GM19193 (cell line): ENCODE measurements around the gene RDH5.

ENCODE experiments used
- POLR2A ChIP-seq: IDR thresholded peaks from 4 replicates; pipeline ENCODE4 v1.6.1; 2011; ENCODE audit not compliant: insufficient read depth, insufficient read length; ENCODE audit errors: extremely low read depth

RDH5 gene, protein sequence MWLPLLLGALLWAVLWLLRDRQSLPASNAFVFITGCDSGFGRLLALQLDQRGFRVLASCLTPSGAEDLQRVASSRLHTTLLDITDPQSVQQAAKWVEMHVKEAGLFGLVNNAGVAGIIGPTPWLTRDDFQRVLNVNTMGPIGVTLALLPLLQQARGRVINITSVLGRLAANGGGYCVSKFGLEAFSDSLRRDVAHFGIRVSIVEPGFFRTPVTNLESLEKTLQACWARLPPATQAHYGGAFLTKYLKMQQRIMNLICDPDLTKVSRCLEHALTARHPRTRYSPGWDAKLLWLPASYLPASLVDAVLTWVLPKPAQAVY

DNA sequence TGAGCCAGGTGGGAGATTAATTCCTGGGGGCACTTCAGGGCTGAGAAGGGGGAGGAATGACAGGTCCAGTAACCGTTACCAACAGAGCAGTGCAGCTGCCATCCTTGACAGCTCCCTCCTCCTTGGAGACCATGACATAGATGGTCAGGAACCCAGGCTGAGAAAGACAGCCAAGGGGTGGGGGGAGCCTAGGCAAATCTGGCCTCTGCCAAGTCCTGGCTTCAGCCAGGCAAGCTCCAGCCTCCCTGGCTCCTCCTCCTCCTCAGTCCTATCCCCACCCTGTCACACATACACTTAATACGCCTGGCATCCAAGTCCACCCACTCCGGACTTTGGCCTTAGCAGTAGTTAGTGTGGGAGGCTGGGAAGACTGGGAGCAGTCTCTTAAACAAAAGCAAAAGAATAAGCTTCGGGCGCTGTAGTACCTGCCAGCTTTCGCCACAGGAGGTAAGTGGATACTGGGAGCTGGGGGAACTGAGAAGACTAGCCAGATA is at the start of gene RDH5:
RDH5 (plus strand) TSS at position 323 of the 494 bp plus-strand sequence. CDS start 792 bp downstream, outside the sequence.
- no peak for TF ChIP-seq POLR2A

- no peak for TF ChIP-seq POLR2A
These were observed 48.4 kb upstream of the RDH5 start for GRCh38 chr12:55671746-55672145.

DNA sequence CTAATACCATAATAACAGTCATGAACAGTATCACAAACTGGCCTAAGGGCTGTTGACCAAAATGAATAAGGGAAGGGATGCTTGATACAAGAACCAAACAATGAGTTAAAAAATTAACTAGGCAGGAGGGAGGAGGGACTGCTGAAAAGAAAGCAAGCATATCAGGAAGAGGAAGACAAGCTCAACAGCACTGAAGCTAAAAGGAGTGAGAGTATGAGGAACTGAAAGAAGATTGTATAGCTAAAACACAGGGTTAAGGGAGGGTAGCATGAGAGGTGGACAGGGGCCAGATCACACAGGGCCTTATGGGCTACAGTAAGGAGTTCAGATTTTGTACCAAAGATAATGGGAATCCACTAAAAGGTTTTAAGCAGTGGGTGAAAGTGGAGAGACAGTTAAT is 46.6 kb upstream of the RDH5 start:
- TF ChIP-seq POLR2A: no peak

- no peak for TF ChIP-seq POLR2A
These were observed 44.5 kb upstream of the RDH5 start for GRCh38 chr12:55675666-55676065.

DNA sequence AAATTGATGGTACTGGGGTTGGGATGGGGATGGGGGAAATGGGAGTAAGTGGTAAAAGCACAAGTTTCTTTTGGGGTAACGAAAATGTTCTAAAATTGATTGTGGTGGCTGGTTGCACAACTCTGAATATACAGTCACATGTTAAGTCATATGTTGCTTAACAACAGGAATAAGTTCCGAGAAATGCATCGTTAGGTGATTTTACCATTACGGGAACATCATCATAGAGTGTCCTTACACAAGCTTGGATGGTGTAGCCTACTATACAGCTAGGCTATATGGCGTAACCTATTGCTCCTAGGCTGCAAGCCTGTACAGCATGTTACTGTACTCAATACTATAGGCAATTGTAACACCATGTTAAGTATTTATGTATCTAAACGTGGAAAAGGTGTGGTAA is 43.5 kb upstream of the RDH5 start:
- TF ChIP-seq POLR2A: no peak

DNA sequence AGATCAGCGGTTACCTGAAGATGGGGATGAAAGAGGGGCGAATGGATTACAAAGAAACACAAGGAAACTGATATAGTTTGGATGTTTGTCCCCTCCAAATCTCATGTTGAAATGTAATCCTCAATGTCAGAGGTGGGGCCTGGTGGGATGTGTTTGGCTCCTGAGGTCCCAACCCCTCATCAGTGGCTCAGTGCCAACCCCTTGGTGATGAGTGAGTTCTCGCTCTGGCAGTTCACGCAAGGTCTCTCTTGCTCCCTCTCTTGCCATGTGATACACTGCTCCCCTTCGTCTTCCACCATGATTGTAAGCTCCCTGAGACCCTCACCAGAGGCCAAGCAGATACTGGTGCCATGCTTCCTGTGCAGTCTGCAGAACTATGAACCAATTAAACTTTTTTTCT is 40.5 kb upstream of the RDH5 start:
- no peak for TF ChIP-seq POLR2A

- TF ChIP-seq POLR2A: no peak
These were observed 38.8 kb upstream of the RDH5 start for GRCh38 chr12:55681142-55682077.

- TF ChIP-seq POLR2A: no peak
These were observed 38.0 kb upstream of the RDH5 start for GRCh38 chr12:55682087-55682796.

- TF ChIP-seq POLR2A: no peak
These were observed 36.5 kb upstream of the RDH5 start for GRCh38 chr12:55683676-55684075.

GRCh38 chr12:55684761-55685370 is 35.3 kb upstream of the RDH5 start:
- no peak for TF ChIP-seq POLR2A

DNA sequence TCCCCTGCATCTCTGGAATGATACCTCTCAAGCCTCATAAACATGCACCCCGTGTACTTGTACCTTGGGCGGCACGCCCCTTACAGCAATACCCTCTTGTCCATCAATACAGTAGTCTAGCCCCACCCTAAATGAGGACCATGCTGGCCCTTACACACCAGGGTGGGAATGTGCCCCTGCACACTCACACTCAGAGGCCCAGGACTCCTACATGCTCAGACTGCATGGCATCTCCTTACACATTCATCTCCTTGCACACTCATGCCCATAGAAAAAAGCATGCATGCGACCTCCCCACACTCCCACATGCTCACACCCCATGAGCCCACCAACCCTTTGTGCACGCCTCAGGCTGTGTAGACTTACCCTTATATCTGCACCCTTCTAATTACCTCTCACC is 34.5 kb upstream of the RDH5 start:
- no peak for TF ChIP-seq POLR2A

- no peak for TF ChIP-seq POLR2A
These were observed 33.7 kb upstream of the RDH5 start for GRCh38 chr12:55686366-55687010.

- no peak for TF ChIP-seq POLR2A
These were observed 32.4 kb upstream of the RDH5 start for GRCh38 chr12:55687746-55688145.

GRCh38 chr12:55688716-55689655 is 31.2 kb upstream of the RDH5 start:
- TF ChIP-seq POLR2A: no peak
